Central memory CD8-positive, alpha-beta T cell (primary cell): ENCODE data around the gene NPPA.

ENCODE experiments used
- ATAC-seq: fragments of 150-1000 bp; cut with Tn5 transposase; replicated peaks from 2 replicates; pipeline ENCODE4 v1.10.0; 2022; ENCODE audit warnings: mild to moderate bottlenecking, moderate FRiP score, moderate number of reproducible peaks; ENCODE audit not compliant: poor library complexity, severe bottlenecking; ENCODE audit errors: extremely low read depth
- DNase-seq, 2 donors: peaks; one replicate each; pipeline ENCODE4 v3.0.0; 2021; ENCODE audit warnings: low spot score in 2 of 2
- H3K27ac Mint-ChIP-seq: one replicate; pipeline ENCODE4 v1.8.0; 2022; ENCODE audit warnings: low read depth, mild to moderate bottlenecking, moderate library complexity, mixed read lengths
- H3K27me3 Mint-ChIP-seq: one replicate; pipeline ENCODE4 v1.8.0; 2022; ENCODE audit warnings: mixed read lengths
- H3K36me3 Mint-ChIP-seq: one replicate; pipeline ENCODE4 v1.8.0; 2022; ENCODE audit warnings: mild to moderate bottlenecking, moderate library complexity, mixed read lengths; ENCODE audit not compliant: insufficient read depth
- H3K4me1 Mint-ChIP-seq: one replicate; pipeline ENCODE4 v1.8.0; 2022; ENCODE audit warnings: mixed read lengths
- H3K4me3 Mint-ChIP-seq: one replicate; pipeline ENCODE4 v1.8.0; 2022; ENCODE audit warnings: mild to moderate bottlenecking, moderate library complexity, mixed read lengths
- H3K9me3 Mint-ChIP-seq: one replicate; pipeline ENCODE4 v1.8.0; 2022; ENCODE audit warnings: mixed read lengths

The NPPA gene

GRCh38 chr1:11835441-11836225, 11.9 kb downstream of the NPPA start:
- H3K4me1 Mint-ChIP-seq = peaks cover 5% of the 10 kb centered on the region

GRCh38 chr1:11833900-11834299, 13.7 kb downstream of the NPPA start:
- Mint-ChIP-seq H3K4me1 (peaks cover 5% of the 10 kb centered on the region), H3K9me3 (no peaks in the 10 kb centered on the region), H3K27me3 (no peaks in the 10 kb centered on the region), H3K36me3 (peaks cover 20% of the 10 kb centered on the region), H3K27ac (no peak overlapping the region), H3K4me3 (no peak overlapping the region)
- no peak for ATAC-seq
- DNase-seq = no peak

More at GRCh38 chr1:11835441-11836225, 11.9 kb downstream of the NPPA start:
- H3K9me3 Mint-ChIP-seq = no peaks in the 10 kb centered on the region
- no peak for DNase-seq
- H3K27ac Mint-ChIP-seq = no peak overlapping the region
- H3K36me3 Mint-ChIP-seq = peaks cover 14% of the 10 kb centered on the region
- no peak overlapping the region for H3K4me3 Mint-ChIP-seq
- ATAC-seq = no peak
- H3K27me3 Mint-ChIP-seq = no peaks in the 10 kb centered on the region

DNA sequence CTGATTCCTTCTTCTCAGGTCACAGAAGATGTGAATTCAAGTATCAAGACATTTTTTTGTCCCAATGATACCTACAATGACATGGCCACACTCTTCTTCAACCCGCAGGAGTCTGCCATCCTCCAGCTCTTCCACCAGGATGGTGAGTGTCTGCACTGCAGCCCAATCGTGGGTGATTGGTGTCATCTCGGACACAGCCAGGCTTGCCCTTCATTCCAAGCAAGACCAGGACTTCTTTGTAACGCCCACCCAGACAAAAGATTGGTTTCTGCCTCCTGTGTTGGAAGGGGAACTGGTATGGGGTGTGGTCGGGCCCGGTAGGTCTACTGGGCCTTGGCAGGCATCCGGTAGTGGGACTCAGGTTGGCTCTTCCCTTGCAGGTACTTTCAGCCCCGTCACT, 14.1 kb downstream of the NPPA start:
- DNase-seq (no peak), ATAC-seq (no peak)
- no peaks in the 10 kb centered on the region for H3K9me3 Mint-ChIP-seq
- no peaks in the 10 kb centered on the region for H3K27me3 Mint-ChIP-seq
- H3K4me1 Mint-ChIP-seq = peaks cover 1% of the 10 kb centered on the region
- no peak overlapping the region for H3K4me3 Mint-ChIP-seq
- no peak overlapping the region for H3K27ac Mint-ChIP-seq
- H3K36me3 Mint-ChIP-seq = peaks cover 22% of the 10 kb centered on the region

GRCh38 chr1:11831945-11832725, 15.4 kb downstream of the NPPA start:
- ATAC-seq = no peak
- H3K4me1 Mint-ChIP-seq = no peaks in the 10 kb centered on the region
- no peak overlapping the region for H3K27ac Mint-ChIP-seq
- peaks cover 26% of the 10 kb centered on the region for H3K36me3 Mint-ChIP-seq
- H3K9me3 Mint-ChIP-seq = no peaks in the 10 kb centered on the region
- H3K4me3 Mint-ChIP-seq = no peak overlapping the region
- no peak for DNase-seq
- H3K27me3 Mint-ChIP-seq = no peaks in the 10 kb centered on the region

- DNase-seq = no peak
- H3K27me3 Mint-ChIP-seq = no peaks in the 10 kb centered on the region
- no peaks in the 10 kb centered on the region for H3K9me3 Mint-ChIP-seq
- ATAC-seq = no peak
- peak overlapping the region; percentile 38 for H3K27ac Mint-ChIP-seq
- no peaks in the 10 kb centered on the region for H3K4me1 Mint-ChIP-seq
- peaks cover 25% of the 10 kb centered on the region for H3K36me3 Mint-ChIP-seq
- H3K4me3 Mint-ChIP-seq = no peak overlapping the region
These were observed 19.1 kb downstream of the NPPA start for GRCh38 chr1:11828511-11828910.

GRCh38 chr1:11826946-11827345, 20.6 kb downstream of the NPPA start:
- Mint-ChIP-seq H3K4me3 (no peak overlapping the region), H3K27ac (no peak overlapping the region), H3K9me3 (no peaks in the 10 kb centered on the region), H3K36me3 (peaks cover 22% of the 10 kb centered on the region), H3K4me1 (no peaks in the 10 kb centered on the region), H3K27me3 (no peaks in the 10 kb centered on the region)
- no peak for DNase-seq
- ATAC-seq = no peak

DNA sequence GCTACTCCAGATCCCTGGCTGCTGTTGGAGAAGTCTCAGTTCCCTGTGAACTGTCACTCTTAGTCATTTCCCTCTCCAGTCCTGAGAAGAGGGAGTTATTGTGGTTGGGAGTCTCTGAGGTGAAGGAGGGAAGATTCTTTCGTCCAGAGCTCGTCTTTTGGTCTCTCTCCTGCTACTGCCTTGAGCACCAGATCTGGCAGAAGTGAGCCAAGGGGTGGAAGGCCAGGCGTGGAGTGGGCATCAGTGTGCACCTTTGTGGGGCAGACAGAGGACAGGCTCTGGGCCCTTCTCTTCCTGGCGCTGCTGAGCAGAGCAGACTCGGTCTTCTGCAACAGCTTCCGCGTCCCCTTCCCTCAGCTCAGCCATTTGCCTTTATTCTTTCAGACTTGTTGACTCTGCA, 22.5 kb downstream of the NPPA start:
- Mint-ChIP-seq H3K4me3 (no peak overlapping the region), H3K27me3 (no peaks in the 10 kb centered on the region), H3K27ac (no peak overlapping the region), H3K4me1 (no peaks in the 10 kb centered on the region), H3K36me3 (peaks cover 25% of the 10 kb centered on the region), H3K9me3 (no peaks in the 10 kb centered on the region)
- ATAC-seq (no peak), DNase-seq (no peak)

GRCh38 chr1:11823366-11824137, 24.0 kb downstream of the NPPA start:
- Mint-ChIP-seq H3K27me3 (no peaks in the 10 kb centered on the region), H3K9me3 (no peaks in the 10 kb centered on the region), H3K27ac (no peak overlapping the region), H3K4me1 (no peaks in the 10 kb centered on the region), H3K36me3 (peaks cover 28% of the 10 kb centered on the region), H3K4me3 (no peak overlapping the region)
- no peak for ATAC-seq
- DNase-seq = no peak

GRCh38 chr1:11822091-11822490, 25.5 kb downstream of the NPPA start:
- Mint-ChIP-seq H3K9me3 (no peaks in the 10 kb centered on the region), H3K4me3 (no peak overlapping the region), H3K27ac (no peak overlapping the region), H3K36me3 (peaks cover 30% of the 10 kb centered on the region), H3K27me3 (no peaks in the 10 kb centered on the region), H3K4me1 (no peaks in the 10 kb centered on the region)
- DNase-seq (no peak), ATAC-seq (no peak)

GRCh38 chr1:11817192-11817591, 30.4 kb downstream of the NPPA start:
- no peaks in the 10 kb centered on the region for H3K9me3 Mint-ChIP-seq
- DNase-seq (no peak), ATAC-seq (no peak)
- no peaks in the 10 kb centered on the region for H3K4me1 Mint-ChIP-seq
- H3K27me3 Mint-ChIP-seq = no peaks in the 10 kb centered on the region
- H3K36me3 Mint-ChIP-seq = peaks cover 33% of the 10 kb centered on the region
- no peak overlapping the region for H3K27ac Mint-ChIP-seq
- no peak overlapping the region for H3K4me3 Mint-ChIP-seq

- Mint-ChIP-seq H3K27ac (no peak overlapping the region), H3K4me3 (no peak overlapping the region), H3K36me3 (peaks cover 27% of the 10 kb centered on the region), H3K4me1 (peaks cover 7% of the 10 kb centered on the region), H3K9me3 (no peaks in the 10 kb centered on the region), H3K27me3 (no peaks in the 10 kb centered on the region)
- ATAC-seq (no peak), DNase-seq (no peak)
These were observed 34.6 kb downstream of the NPPA start for GRCh38 chr1:11813021-11813420.

DNA sequence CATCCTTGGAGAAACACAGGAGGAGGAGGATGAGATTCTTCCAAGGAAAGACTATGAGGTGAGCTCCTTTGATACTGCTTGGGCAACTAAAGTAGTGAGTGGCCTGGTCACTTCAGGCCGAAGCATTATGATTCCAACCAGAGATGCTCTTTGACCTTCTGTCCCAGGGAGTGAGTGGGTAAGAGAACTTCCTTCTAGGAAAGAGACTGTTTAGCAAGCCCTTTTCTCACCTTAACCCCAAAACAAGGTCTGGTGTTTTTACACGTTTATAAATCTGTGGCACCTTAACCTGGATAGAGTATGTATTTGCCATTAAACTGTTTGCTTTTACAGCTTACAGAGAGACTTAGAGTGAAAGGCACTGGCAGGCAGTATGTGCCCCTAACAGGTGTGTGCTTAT, 40.5 kb downstream of the NPPA start:
- Mint-ChIP-seq H3K36me3 (peaks cover 24% of the 10 kb centered on the region), H3K4me1 (peaks cover 61% of the 10 kb centered on the region), H3K4me3 (peak overlapping the region; percentile 100), H3K9me3 (no peaks in the 10 kb centered on the region), H3K27me3 (no peaks in the 10 kb centered on the region), H3K27ac (peak overlapping the region; percentile 99)
- DNase-seq (no peak), ATAC-seq (no peak)
